Stimulated activated CD8-positive, alpha-beta memory T cell treated with anti-CD3 and anti-CD28 coated beads, Interleukin-4, amount 100 ng/mL, for 1 hour (primary cell): ENCODE measurements around the gene RGS19.

Experiments
- DNase-seq, 2 donors: peaks; one replicate each; pipeline ENCODE4 v3.0.0-alpha.2; 2020; ENCODE audit warnings: low read depth in 2 of 2, low spot score in 1 of 2

RGS19 gene

GRCh38 chr20:64037498-64038213, 41.7 kb downstream of the RGS19 start:
- no peak for DNase-seq

GRCh38 chr20:64037199-64037497, 42.2 kb downstream of the RGS19 start:
- no peak for DNase-seq

GRCh38 chr20:64036346-64037198, 42.7 kb downstream of the RGS19 start:
- no peak for DNase-seq

GRCh38 chr20:64035933-64036345, 43.4 kb downstream of the RGS19 start, which contains the start of gene C20orf204:
C20orf204 (plus strand) TSS chr20:64036182; CDS start chr20:64036324, 142 bp downstream.
- no peak for DNase-seq

GRCh38 chr20:64035066-64035932, 44.0 kb downstream of the RGS19 start:
- DNase-seq, result no peak

GRCh38 chr20:64033981-64034493, 45.3 kb downstream of the RGS19 start:
- DNase-seq, result no peak

GRCh38 chr20:64032706-64033624, 46.4 kb downstream of the RGS19 start:
- DNase-seq, result no peak

GRCh38 chr20:64031822-64032314, 47.5 kb downstream of the RGS19 start:
- DNase-seq, result no peak

GRCh38 chr20:64030371-64031134, 48.8 kb downstream of the RGS19 start:
- no peak for DNase-seq

- no peak for DNase-seq
Observed at GRCh38 chr20:64029293-64030117, 49.8 kb downstream of the RGS19 start.

GRCh38 chr20:64027981-64028685, 51.2 kb downstream of the RGS19 start:
- no peak for DNase-seq

GRCh38 chr20:64025826-64026412, 53.4 kb downstream of the RGS19 start:
- DNase-seq, result no peak

GRCh38 chr20:64025101-64025825, 54.1 kb downstream of the RGS19 start:
- DNase-seq, result no peak

GRCh38 chr20:64024141-64024990, 55.0 kb downstream of the RGS19 start:
- DNase-seq, result no peak

- no peak for DNase-seq
Observed at GRCh38 chr20:64023361-64024140, 55.8 kb downstream of the RGS19 start.
